HG03469 (cell line): Measurements from ENCODE around the gene CNPY1.

Source experiments
- ATAC-seq: cut with Tn5 transposase; IDR thresholded peaks from one replicate; pipeline ENCODE4 v1.9.1; 2021; ENCODE audit warnings: mild to moderate bottlenecking, moderate library complexity, moderate number of reproducible peaks; ENCODE audit not compliant: unreplicated experiment

Gene CNPY1

GRCh38 chr7:155469311-155470185 is 76.8 kb downstream of the CNPY1 start:
- no peak for ATAC-seq

- no peak for ATAC-seq
Measured at GRCh38 chr7:155468785-155469148, 77.6 kb downstream of the CNPY1 start.

- ATAC-seq: no peak
Measured at GRCh38 chr7:155467846-155468784, 78.2 kb downstream of the CNPY1 start.

GRCh38 chr7:155466814-155467733 is 79.3 kb downstream of the CNPY1 start:
- no peak for ATAC-seq

GRCh38 chr7:155466142-155466813 is 80.1 kb downstream of the CNPY1 start:
- no peak for ATAC-seq

- ATAC-seq: no peak
Measured at GRCh38 chr7:155465761-155466141, 80.6 kb downstream of the CNPY1 start.

GRCh38 chr7:155464948-155465739 is 81.2 kb downstream of the CNPY1 start:
- ATAC-seq: no peak

- ATAC-seq: no peak
Measured at GRCh38 chr7:155464183-155464582, 82.2 kb downstream of the CNPY1 start.

GRCh38 chr7:155463114-155463811 is 83.1 kb downstream of the CNPY1 start:
- ATAC-seq: no peak

GRCh38 chr7:155462163-155462735 is 84.1 kb downstream of the CNPY1 start:
- ATAC-seq: no peak

- ATAC-seq: no peak
Measured at GRCh38 chr7:155461631-155462030, 84.7 kb downstream of the CNPY1 start.

- ATAC-seq: no peak
Measured at GRCh38 chr7:155460926-155461613, 85.3 kb downstream of the CNPY1 start.

- ATAC-seq: no peak
Measured at GRCh38 chr7:155459700-155460461, 86.5 kb downstream of the CNPY1 start.

- no peak for ATAC-seq
Measured at GRCh38 chr7:155458878-155459699, 87.3 kb downstream of the CNPY1 start.

- no peak for ATAC-seq
Measured at GRCh38 chr7:155458111-155458877, 88.1 kb downstream of the CNPY1 start, which contains the start of gene EN2. EN2 (plus strand) TSS chr7:155458129; CDS start chr7:155458378, 249 bp downstream.
